IMR-90 (cell line): ENCODE data around the gene CHAC1. TPM values are rescaled to one million over a fixed set of nuclear protein-coding genes. Genes with fewer than 3 reads are reported as not detected.

Experiments
- ATAC-seq: fragments of 200-7000 bp; cut with Tn5 transposase; 2 replicates; pipeline ENCODE4 v1.9.1; 2020; ENCODE audit warnings: low read depth, mild to moderate bottlenecking, moderate library complexity
- BruUV-seq: library from RNA; stranded (reverse); fragments of 400-500 nt; replicated peaks from 2 replicates; lab custom pipeline; 2021; lab: Mats Ljungman, UMichigan
- CTCF ChIA-PET: fragments of 300-600 bp; formaldehyde crosslinking; extraction: SDS; loops from one replicate; lab custom pipeline; 2021; ENCODE audit warnings: antibody characterized with exemption; lab: Yijun Ruan, JAX
- POLR2A ChIA-PET: fragments of 300-600 bp; sonication (Branson Sonifier 250); formaldehyde crosslinking; loops from one replicate; lab custom pipeline; 2022; ENCODE audit warnings: antibody characterized with exemption; ENCODE audit not compliant: unreplicated experiment; lab: Charles Lee
- DNase-seq: peaks from one replicate; pipeline ENCODE4 v3.0.0; 2013
- H2AFZ ChIP-seq: replicated peaks from 2 replicates; pipeline ENCODE3; 2013; ENCODE audit warnings: low read length, mild to moderate bottlenecking; ENCODE audit not compliant: poor library complexity
- H2AK5ac ChIP-seq: 2 replicates; pipeline ENCODE4 v1.6.1; 2013; ENCODE audit warnings: low read depth, low read length, inconsistent platforms
- H2AK9ac ChIP-seq: replicated peaks from 2 replicates; pipeline ENCODE3; 2013; ENCODE audit warnings: mild to moderate bottlenecking, low read depth, low read length, moderate library complexity; ENCODE audit not compliant: poor library complexity
- H2BK120ac ChIP-seq: 2 replicates; pipeline ENCODE4 v1.6.1; 2013; ENCODE audit warnings: low read depth, low read length, inconsistent platforms
- H2BK15ac ChIP-seq: 3 replicates; pipeline ENCODE4 v1.6.1; 2013; ENCODE audit warnings: low read depth, low read length, inconsistent platforms
- H2BK20ac ChIP-seq: 2 replicates; pipeline ENCODE4 v1.6.1; 2013; ENCODE audit warnings: low read depth, mild to moderate bottlenecking, inconsistent platforms, low read length, moderate library complexity
- H2BK5ac ChIP-seq: 2 replicates; pipeline ENCODE4 v1.6.1; 2013; ENCODE audit warnings: mild to moderate bottlenecking, low read depth, low read length, inconsistent platforms; ENCODE audit not compliant: poor library complexity, severe bottlenecking
- H3K14ac ChIP-seq: replicated peaks from 2 replicates; pipeline ENCODE4 v1.6.1; 2013; ENCODE audit warnings: low read depth, low read length, inconsistent platforms
- H3K18ac ChIP-seq: 2 replicates; pipeline ENCODE4 v1.6.1; 2013; ENCODE audit warnings: low read depth, low read length, control low read depth
- H3K23ac ChIP-seq: 2 replicates; pipeline ENCODE4 v1.6.1; 2013; ENCODE audit warnings: low read depth, low read length, inconsistent platforms
- H3K27ac ChIP-seq: 2 replicates; pipeline ENCODE4 v1.5.1; 2013; ENCODE audit warnings: mild to moderate bottlenecking, control low read depth, low read length; ENCODE audit not compliant: insufficient read depth
- H3K27me3 ChIP-seq: 2 replicates; pipeline ENCODE4 v1.6.1; 2013; ENCODE audit warnings: low read length; ENCODE audit not compliant: control insufficient read depth, insufficient read depth
- H3K36me3 ChIP-seq: 2 replicates; pipeline ENCODE4 v1.6.1; 2013; ENCODE audit warnings: low read length, mixed read lengths; ENCODE audit not compliant: control insufficient read depth, insufficient read depth
- H3K4ac ChIP-seq: 2 replicates; pipeline ENCODE4 v1.6.1; 2013; ENCODE audit warnings: low read depth, low read length, inconsistent platforms
- H3K4me1 ChIP-seq: 2 replicates; pipeline ENCODE4 v1.6.1; 2013; ENCODE audit warnings: low read length, mixed read lengths; ENCODE audit not compliant: control insufficient read depth, insufficient read depth
- H3K4me2 ChIP-seq: 2 replicates; pipeline ENCODE4 v1.6.1; 2013; ENCODE audit warnings: low read depth, mild to moderate bottlenecking, control low read depth, low read length, moderate library complexity
- H3K4me3 ChIP-seq: 2 replicates; pipeline ENCODE4 v1.5.1; 2013; ENCODE audit warnings: low read depth, mild to moderate bottlenecking, control low read depth, low read length, moderate library complexity; ENCODE audit not compliant: insufficient read depth
- H3K56ac ChIP-seq: 2 replicates; pipeline ENCODE4 v1.6.1; 2013; ENCODE audit warnings: low read length, inconsistent platforms; ENCODE audit not compliant: insufficient read depth; ENCODE audit errors: extremely low read depth
- H3K79me1 ChIP-seq, 2 experiments: 2 replicates each; pipeline ENCODE4 v1.6.1; 2013; ENCODE audit warnings: low read length in 2 of 2, inconsistent platforms in 1 of 2, low read depth in 1 of 2
- H3K9ac ChIP-seq: 2 replicates; pipeline ENCODE4 v1.6.1; 2013; ENCODE audit warnings: low read depth, low read length, control low read depth
- H3K9me1 ChIP-seq: 2 replicates; pipeline ENCODE4 v1.6.1; 2013; ENCODE audit warnings: low read length, inconsistent platforms; ENCODE audit not compliant: insufficient read depth
- H3K9me3 ChIP-seq: 2 replicates; pipeline ENCODE4 v1.6.1; 2013; ENCODE audit warnings: low read length; ENCODE audit not compliant: control insufficient read depth, insufficient read depth
- H4K20me1 ChIP-seq: 2 replicates; pipeline ENCODE4 v1.6.1; 2013; ENCODE audit warnings: low read length, inconsistent platforms; ENCODE audit not compliant: insufficient read depth
- H4K5ac ChIP-seq: 2 replicates; pipeline ENCODE4 v1.6.1; 2013; ENCODE audit warnings: mild to moderate bottlenecking, low read depth, low read length, control low read depth
- H4K8ac ChIP-seq, 2 experiments: 2 replicates each; pipeline ENCODE4 v1.6.1; 2013; ENCODE audit warnings: low read depth in 2 of 2, low read length in 2 of 2, control low read depth in 1 of 2, inconsistent platforms in 1 of 2
- H4K91ac ChIP-seq: 2 replicates; pipeline ENCODE4 v1.6.1; 2013; ENCODE audit warnings: low read depth, low read length, inconsistent platforms; ENCODE audit not compliant: insufficient read depth
- BHLHE40 ChIP-seq: fragments of 150-350 bp; IDR thresholded peaks from 2 replicates; pipeline ENCODE4 v1.6.1; 2016; ENCODE audit warnings: mild to moderate bottlenecking, low read depth, low read length
- CHD1 ChIP-seq: IDR thresholded peaks from 2 replicates; pipeline ENCODE4 v1.6.1; 2012; ENCODE audit warnings: low read depth, low read length, improper control_type of control experiment
- ELK1 ChIP-seq: fragments of 150-350 bp; IDR thresholded peaks from 2 replicates; pipeline ENCODE4 v1.6.1; 2016; ENCODE audit warnings: low read depth, mild to moderate bottlenecking, low read length, moderate library complexity, borderline replicate concordance
- MAZ ChIP-seq: IDR thresholded peaks from 2 replicates; pipeline ENCODE4 v1.6.1; 2012; ENCODE audit warnings: low read depth, mild to moderate bottlenecking, low read length, improper control_type of control experiment, moderate library complexity, borderline replicate concordance
- MXI1 ChIP-seq: IDR thresholded peaks from 2 replicates; pipeline ENCODE4 v1.6.1; 2012; ENCODE audit warnings: low read depth, mild to moderate bottlenecking, low read length, moderate library complexity, borderline replicate concordance
- RAD21 ChIP-seq: IDR thresholded peaks from 2 replicates; pipeline ENCODE4 v1.6.1; 2012; ENCODE audit warnings: low read length, improper control_type of control experiment
- RCOR1 ChIP-seq: IDR thresholded peaks from 2 replicates; pipeline ENCODE4 v1.6.1; 2012; ENCODE audit warnings: mild to moderate bottlenecking, low read length, improper control_type of control experiment; ENCODE audit not compliant: insufficient replicate concordance
- RFX5 ChIP-seq: IDR thresholded peaks from 2 replicates; pipeline ENCODE4 v1.8.0; 2012; ENCODE audit warnings: low read depth, mild to moderate bottlenecking, low read length, moderate library complexity
- USF2 ChIP-seq: fragments of 150-350 bp; IDR thresholded peaks from 2 replicates; pipeline ENCODE4 v1.6.1; 2017; ENCODE audit warnings: mild to moderate bottlenecking, antibody characterized with exemption, low read length, low read depth
- WGBS, 2 experiments: methylation state at CpG; one replicate each; pipeline versions ENCODE4 v1.1.5 to v1.1.7; 2013; ENCODE audit warnings: missing lambda C conversion rate in 2 of 2; ENCODE audit not compliant: insufficient read length in 1 of 2; ENCODE audit errors: extremely low coverage in 2 of 2; 5-methylcytosine and 5-hydroxymethylcytosine counted together
- dilution Hi-C: fragments of 300-500 bp; cut with HindIII; formaldehyde crosslinking; loops from one replicate; pipeline ENCODE4 v1.14.3; 2018; ENCODE audit warnings: low sequenced_read_pairs; ENCODE audit not compliant: unreplicated experiment
- in situ Hi-C: fragments of 300-500 bp; cut with MboI; formaldehyde crosslinking; loops from 3 replicates; pipeline ENCODE4 v1.14.3; 2019; ENCODE audit warnings: low sequenced_read_pairs, inconsistent platforms, mixed read lengths
- intact Hi-C: fragments of 100-400 bp; cut with micrococcal nuclease; formaldehyde crosslinking; loops from 2 replicates; pipeline ENCODE4 v1.10.0; 2022
- polyA plus RNA-seq, 3 experiments: library from polyadenylated mRNA; depleted of rRNA; stranded (reverse); fragments of >200 nt; gene quantifications; 2 replicates each; pipeline ENCODE4 v1.2.3, GENCODE V29; 2012; ENCODE audit warnings: low replicate concordance in 1 of 3
- total RNA-seq: library from RNA; depleted of rRNA; stranded (reverse); fragments of >200 nt; gene quantifications from 2 replicates; pipeline ENCODE4 v1.2.3, GENCODE V29; 2012
- TF ChIP-seq, protein P1 (sequence below): conservative IDR thresholded peaks from 2 replicates; pipeline ENCODE4 v1.5.1; 2012; ENCODE audit warnings: mild to moderate bottlenecking, low read depth, low read length, improper control_type of control experiment

Gene CHAC1
- total and polyA plus RNA-seq, 2 of the 4 experiments (the other 2 are of a cell fraction), result 51.3 to 77.8 TPM

DNA sequence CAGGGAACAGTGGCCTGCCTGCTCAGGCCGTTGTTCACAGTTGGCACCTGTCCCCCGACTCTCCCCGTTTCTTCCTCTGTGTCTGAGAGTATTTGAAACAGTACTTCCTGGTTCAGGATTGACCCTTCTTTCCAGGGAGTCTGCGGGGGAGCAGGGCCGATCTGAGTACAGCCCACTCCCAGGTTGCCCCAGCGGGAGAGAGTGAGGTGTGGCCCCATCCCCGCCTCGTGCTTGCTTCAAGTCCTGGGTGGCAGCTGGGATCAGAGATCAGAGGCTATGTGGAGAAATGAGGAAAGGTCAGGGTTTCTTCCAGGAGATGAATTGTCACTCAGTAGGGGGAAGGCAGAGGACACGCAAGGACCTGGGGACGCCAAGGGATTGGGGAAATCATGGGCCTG lies 30.7 kb upstream of the CHAC1 start:
- Histone ChIP-seq H3K56ac (no peak overlapping the region), H3K23ac (no peak overlapping the region), H2BK15ac (no peak overlapping the region), H3K4me2 (no peak overlapping the region), H2BK5ac (no peak overlapping the region), H3K79me1 (no peaks in the 10 kb centered on the region), H2BK20ac (no peak overlapping the region), H3K9me3 (no peaks in the 10 kb centered on the region), H4K8ac (no peak overlapping the region), H2AK5ac (no peak overlapping the region), H2BK120ac (no peak overlapping the region), H2AK9ac (no peak overlapping the region), H3K14ac (no peak overlapping the region), H4K5ac (no peak overlapping the region), H2AFZ (no peak overlapping the region), H4K91ac (no peak overlapping the region), H3K18ac (no peak overlapping the region), H3K4me3 (no peak overlapping the region), H3K27ac (no peak overlapping the region), H3K9me1 (no peaks in the 10 kb centered on the region), H3K36me3 (no peaks in the 10 kb centered on the region), H3K27me3 (peaks cover 20% of the 10 kb centered on the region), H3K4ac (no peak overlapping the region), H3K9ac (no peak overlapping the region), H3K4me1 (peaks cover 5% of the 10 kb centered on the region; the same call in 1 of the 2 replicates), H4K20me1 (no peaks in the 10 kb centered on the region)
- BruUV-seq, result no TSS peak
- intact Hi-C loops, result no loop called here
- ChIA-PET POLR2A (no interaction called here), CTCF (interaction anchor here (0.6 kb wide), 1 partner anchor 122 kb away, joined by 4 read pairs; no protein-coding TSS in a partner anchor)
- ATAC-seq, result no peak
- 67% methylated on average over 6 of the region's 10 CpGs; no CpG with 5 or more reads in 1 of the 2 experiments for WGBS, 2 experiments
- dilution Hi-C loops, result no loop called here
- TF ChIP-seq ELK1 (no peak), RAD21 (no peak), USF2 (no peak), MAZ (no peak), RFX5 (no peak), BHLHE40 (no peak), CHD1 (no peak), RCOR1 (no peak), MXI1 (no peak)
- TF ChIP-seq, protein P1, sequence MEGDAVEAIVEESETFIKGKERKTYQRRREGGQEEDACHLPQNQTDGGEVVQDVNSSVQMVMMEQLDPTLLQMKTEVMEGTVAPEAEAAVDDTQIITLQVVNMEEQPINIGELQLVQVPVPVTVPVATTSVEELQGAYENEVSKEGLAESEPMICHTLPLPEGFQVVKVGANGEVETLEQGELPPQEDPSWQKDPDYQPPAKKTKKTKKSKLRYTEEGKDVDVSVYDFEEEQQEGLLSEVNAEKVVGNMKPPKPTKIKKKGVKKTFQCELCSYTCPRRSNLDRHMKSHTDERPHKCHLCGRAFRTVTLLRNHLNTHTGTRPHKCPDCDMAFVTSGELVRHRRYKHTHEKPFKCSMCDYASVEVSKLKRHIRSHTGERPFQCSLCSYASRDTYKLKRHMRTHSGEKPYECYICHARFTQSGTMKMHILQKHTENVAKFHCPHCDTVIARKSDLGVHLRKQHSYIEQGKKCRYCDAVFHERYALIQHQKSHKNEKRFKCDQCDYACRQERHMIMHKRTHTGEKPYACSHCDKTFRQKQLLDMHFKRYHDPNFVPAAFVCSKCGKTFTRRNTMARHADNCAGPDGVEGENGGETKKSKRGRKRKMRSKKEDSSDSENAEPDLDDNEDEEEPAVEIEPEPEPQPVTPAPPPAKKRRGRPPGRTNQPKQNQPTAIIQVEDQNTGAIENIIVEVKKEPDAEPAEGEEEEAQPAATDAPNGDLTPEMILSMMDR, result no peak
- no peak for DNase-seq
- in situ Hi-C loops, result no loop called here
